ENCODE results near the gene NSF.
"Not testable (repeated sequence)": the region's sequence is repeated elsewhere in the genome, so short reads cannot be mapped to it uniquely, and the experiment has no call there.

The NSF gene

GRCh38 chr17:46632146-46632545 is 41.7 kb downstream of the NSF start:
- not testable (repeated sequence) for DNase-seq

GRCh38 chr17:46634844-46635243 is 44.4 kb downstream of the NSF start:
- DNase-seq = not testable (repeated sequence)

- DNase-seq = not testable (repeated sequence)
Observed at GRCh38 chr17:46641861-46642656, 51.6 kb downstream of the NSF start.

GRCh38 chr17:46647251-46647650 is 56.8 kb downstream of the NSF start:
- DNase-seq = not testable (repeated sequence)

- not testable (repeated sequence) for DNase-seq
Observed at GRCh38 chr17:46647688-46648278, 57.3 kb downstream of the NSF start.

GRCh38 chr17:46649246-46649645 is 58.8 kb downstream of the NSF start:
- DNase-seq = not testable (repeated sequence)

- not testable (repeated sequence) for DNase-seq
Observed at GRCh38 chr17:46652024-46652643, 61.7 kb downstream of the NSF start.

- not testable (repeated sequence) for DNase-seq
Observed at GRCh38 chr17:46658235-46658634, 67.8 kb downstream of the NSF start.

GRCh38 chr17:46659702-46660101 is 69.2 kb downstream of the NSF start:
- not testable (repeated sequence) for DNase-seq

GRCh38 chr17:46663123-46663522 is 72.7 kb downstream of the NSF start:
- DNase-seq = not testable (repeated sequence)

GRCh38 chr17:46663552-46663951 is 73.1 kb downstream of the NSF start:
- not testable (repeated sequence) for DNase-seq

GRCh38 chr17:46665969-46666368 is 75.5 kb downstream of the NSF start:
- DNase-seq = not testable (repeated sequence)

GRCh38 chr17:46670789-46671188 is 80.3 kb downstream of the NSF start:
- DNase-seq = not testable (repeated sequence)

GRCh38 chr17:46672777-46673176 is 82.3 kb downstream of the NSF start:
- not testable (repeated sequence) for DNase-seq

GRCh38 chr17:46677819-46678218 is 87.3 kb downstream of the NSF start:
- DNase-seq = not testable (repeated sequence)

GRCh38 chr17:46683653-46684052 is 93.2 kb downstream of the NSF start:
- not testable (repeated sequence) for DNase-seq

- not testable (repeated sequence) for DNase-seq
Observed at GRCh38 chr17:46685284-46685683, 94.8 kb downstream of the NSF start.

GRCh38 chr17:46692196-46692595 is 101.7 kb downstream of the NSF start:
- DNase-seq = not testable (repeated sequence)

GRCh38 chr17:46693283-46693682 is 102.8 kb downstream of the NSF start:
- DNase-seq = not testable (repeated sequence)

GRCh38 chr17:46696522-46696921 is 106.1 kb downstream of the NSF start:
- DNase-seq = not testable (repeated sequence)

GRCh38 chr17:46699014-46699413 is 108.5 kb downstream of the NSF start:
- DNase-seq = not testable (repeated sequence)

GRCh38 chr17:46717999-46718398 is 127.5 kb downstream of the NSF start:
- no peak for DNase-seq

- DNase-seq = no peak
Observed at GRCh38 chr17:46719891-46720290, 129.4 kb downstream of the NSF start.

GRCh38 chr17:46720408-46720807 is 129.9 kb downstream of the NSF start:
- DNase-seq = no peak
